ENCODE data around the gene WNK2. TPM values are rescaled to one million over a fixed set of nuclear protein-coding genes. Genes with fewer than 3 reads are reported as not detected.

WNK2 gene
- total and polyA plus RNA-seq, 2 of the 4 experiments (the other 2 are of a cell fraction) = not detected

DNA sequence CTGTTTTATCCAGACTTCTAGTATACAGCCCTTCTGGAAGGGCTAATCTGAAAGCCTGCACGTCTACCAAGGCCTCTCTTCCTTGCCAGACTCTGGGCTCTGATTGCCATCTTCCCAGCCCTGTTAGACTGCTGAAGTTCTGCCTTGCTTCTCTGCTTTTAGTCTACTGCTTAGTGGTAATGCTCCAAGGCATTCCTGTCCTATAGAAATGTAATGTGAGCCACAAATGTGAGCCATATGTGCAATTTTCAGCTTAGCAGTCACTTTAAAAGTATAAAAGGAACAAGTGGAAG is 32.1 kb downstream of the WNK2 start:
- Histone ChIP-seq H3K4ac (ENCODE audit: low read depth, low read length) (no peak overlapping the region), H4K8ac (ENCODE audit: low read depth in 2 of 2, low read length in 2 of 2) (no peak overlapping the region), H2AFZ (replicated peaks; ENCODE audit: low read length, poor library complexity) (no peak overlapping the region), H3K4me3 (ENCODE audit: insufficient read depth, low read depth, low read length) (no peak overlapping the region), H3K36me3 (ENCODE audit: control insufficient read depth, insufficient read depth, low read length) (no peaks in the 10 kb centered on the region), H3K9ac (ENCODE audit: low read depth, low read length) (no peak overlapping the region), H3K23ac (ENCODE audit: low read depth, low read length) (no peak overlapping the region), H2AK9ac (replicated peaks; ENCODE audit: low read depth, low read length, poor library complexity) (no peak overlapping the region), H3K14ac (replicated peaks; ENCODE audit: low read depth, low read length) (no peak overlapping the region), H3K9me1 (ENCODE audit: insufficient read depth, low read length) (no peaks in the 10 kb centered on the region), H4K5ac (ENCODE audit: low read depth, low read length) (no peak overlapping the region), H4K91ac (ENCODE audit: insufficient read depth, low read depth, low read length) (no peak overlapping the region), H3K4me1 (ENCODE audit: control insufficient read depth, insufficient read depth, low read length) (no peaks in the 10 kb centered on the region), H2BK5ac (ENCODE audit: low read depth, low read length, poor library complexity, severe bottlenecking) (no peak overlapping the region), H3K9me3 (ENCODE audit: control insufficient read depth, insufficient read depth, low read length) (no peaks in the 10 kb centered on the region), H2AK5ac (ENCODE audit: low read depth, low read length) (no peak overlapping the region), H2BK20ac (ENCODE audit: low read depth, low read length) (no peak overlapping the region), H2BK120ac (ENCODE audit: low read depth, low read length) (no peak overlapping the region), H3K56ac (ENCODE audit: extremely low read depth, insufficient read depth, low read length) (no peak overlapping the region), H3K27ac (ENCODE audit: insufficient read depth, low read length) (no peak overlapping the region), H3K18ac (ENCODE audit: low read depth, low read length) (no peak overlapping the region), H2BK15ac (ENCODE audit: low read depth, low read length) (no peak overlapping the region), H4K20me1 (ENCODE audit: insufficient read depth, low read length) (no peaks in the 10 kb centered on the region), H3K27me3 (ENCODE audit: control insufficient read depth, insufficient read depth, low read length) (no peaks in the 10 kb centered on the region; the same call in 1 of the 2 replicates), H3K4me2 (ENCODE audit: low read depth, low read length) (no peak overlapping the region), H3K79me1 (ENCODE audit: low read depth in 1 of 2, low read length in 2 of 2) (no peaks in the 10 kb centered on the region)
- no TSS peak for BruUV-seq (replicated peaks)
- TF ChIP-seq RAD21 (IDR thresholded peaks at IDR 0.05; ENCODE audit: low read length) = no peak
- no peak for TF ChIP-seq RCOR1 (IDR thresholded peaks at IDR 0.05; ENCODE audit: insufficient replicate concordance, low read length)
- no peak for TF ChIP-seq RFX5 (IDR thresholded peaks at IDR 0.05; ENCODE audit: low read depth, low read length)
- TF ChIP-seq FOS (IDR thresholded peaks at IDR 0.05; ENCODE audit: low read depth, low read length) = no peak
- DNase-seq (no peak), ATAC-seq (ENCODE audit: low read depth) (no peak)
- ChIA-PET CTCF (no interaction called here), POLR2A (ENCODE audit: unreplicated experiment) (no interaction called here)
- in situ Hi-C loops (cut with MboI; ENCODE audit: low sequenced_read_pairs) = no loop called here
- intact Hi-C loops (cut with micrococcal nuclease) = no loop called here
- 40% methylated on average over 1 of the region's 1 CpG; no CpG with 5 or more reads in 1 of the 2 experiments for WGBS, 2 experiments (ENCODE audit: extremely low coverage in 2 of 2, insufficient read length in 1 of 2)
- dilution Hi-C loops (cut with HindIII; ENCODE audit: low sequenced_read_pairs, unreplicated experiment) = no loop called here

Data from IMR-90 (cell line).